KMS-11 (cell line): ENCODE measurements around the gene KITLG.

Experiments
- H2AFZ ChIP-seq: fragments of 200-600 bp; sonication (generic); 2 replicates; pipeline ENCODE4 v1.6.1; 2016; ENCODE audit warnings: antibody characterized with exemption, mixed run types, low read depth
- H3K27ac ChIP-seq: fragments of 200-600 bp; sonication (generic); 2 replicates; pipeline ENCODE4 v1.6.1; 2016; ENCODE audit warnings: mild to moderate bottlenecking, mixed run types
- H3K27me3 ChIP-seq: fragments of 200-600 bp; sonication (generic); 2 replicates; pipeline ENCODE4 v1.6.1; 2017; ENCODE audit warnings: mild to moderate bottlenecking, low read depth, mixed run types, moderate library complexity; ENCODE audit not compliant: insufficient read depth
- H3K36me3 ChIP-seq: fragments of 200-600 bp; sonication (generic); 2 replicates; pipeline ENCODE4 v1.6.1; 2017; ENCODE audit warnings: mild to moderate bottlenecking, mixed run types; ENCODE audit not compliant: insufficient read depth
- H3K4me1 ChIP-seq: fragments of 200-600 bp; sonication (generic); 2 replicates; pipeline ENCODE4 v1.6.1; 2016; ENCODE audit warnings: mild to moderate bottlenecking, low read depth, mixed run types; ENCODE audit not compliant: poor library complexity, severe bottlenecking
- H3K4me2 ChIP-seq: fragments of 200-600 bp; sonication (generic); 2 replicates; pipeline ENCODE4 v1.7.0; 2016; ENCODE audit warnings: mild to moderate bottlenecking, mixed run types
- H3K4me3 ChIP-seq: fragments of 200-600 bp; sonication (generic); IDR thresholded peaks from 2 replicates; pipeline ENCODE4 v1.6.1; 2017; ENCODE audit warnings: low read depth, low read length, mixed read lengths; ENCODE audit not compliant: insufficient read depth
- H3K79me2 ChIP-seq: fragments of 200-600 bp; sonication (generic); 2 replicates; pipeline ENCODE4 v1.6.1; 2016; ENCODE audit warnings: low read depth, mixed run types; ENCODE audit not compliant: insufficient read depth
- H3K9ac ChIP-seq: fragments of 200-600 bp; sonication (generic); 2 replicates; pipeline ENCODE4 v1.6.1; 2016; ENCODE audit warnings: mild to moderate bottlenecking, mixed run types
- H4K20me1 ChIP-seq: fragments of 200-600 bp; sonication (generic); 2 replicates; pipeline ENCODE4 v1.6.1; 2016; ENCODE audit warnings: mild to moderate bottlenecking, mixed run types; ENCODE audit not compliant: insufficient read depth
- CTCF ChIP-seq: fragments of 200-600 bp; sonication (generic); conservative IDR thresholded peaks from 2 replicates; pipeline ENCODE4 v1.6.1; 2017; ENCODE audit warnings: low read depth, mild to moderate bottlenecking, antibody characterized with exemption, low read length, moderate library complexity, mixed read lengths

KITLG gene

GRCh38 chr12:88507270-88507669 is 73.0 kb downstream of the KITLG start:
- no peak for TF ChIP-seq CTCF

GRCh38 chr12:88505696-88506095 is 74.6 kb downstream of the KITLG start:
- no peaks in the 10 kb centered on the region for H3K27me3 ChIP-seq
- TF ChIP-seq CTCF = no peak
- no peak overlapping the region for H3K9ac ChIP-seq
- no peaks in the 10 kb centered on the region for H3K36me3 ChIP-seq
- no peaks in the 10 kb centered on the region for H4K20me1 ChIP-seq
- no peaks in the 10 kb centered on the region for H3K79me2 ChIP-seq
- no peak overlapping the region for H3K27ac ChIP-seq
- no peak overlapping the region for H3K4me3 ChIP-seq
- H3K4me2 ChIP-seq = no peak overlapping the region
- peaks cover 7% of the 10 kb centered on the region for H3K4me1 ChIP-seq
- no peak overlapping the region for H2AFZ ChIP-seq

More at GRCh38 chr12:88507270-88507669, 73.0 kb downstream of the KITLG start:
- no peak overlapping the region for H3K4me2 ChIP-seq
- no peak overlapping the region for H3K9ac ChIP-seq
- H3K79me2 ChIP-seq = no peaks in the 10 kb centered on the region
- peaks cover 7% of the 10 kb centered on the region for H3K4me1 ChIP-seq
- H3K36me3 ChIP-seq = no peaks in the 10 kb centered on the region
- no peak overlapping the region for H3K4me3 ChIP-seq
- H2AFZ ChIP-seq = no peak overlapping the region
- H3K27ac ChIP-seq = no peak overlapping the region
- no peaks in the 10 kb centered on the region for H4K20me1 ChIP-seq
- H3K27me3 ChIP-seq = no peaks in the 10 kb centered on the region

GRCh38 chr12:88503281-88503703 is 77.0 kb downstream of the KITLG start:
- Histone ChIP-seq H3K27me3 (no peaks in the 10 kb centered on the region), H4K20me1 (no peaks in the 10 kb centered on the region), H3K4me3 (no peak overlapping the region), H2AFZ (no peak overlapping the region), H3K4me2 (no peak overlapping the region), H3K9ac (no peak overlapping the region), H3K36me3 (no peaks in the 10 kb centered on the region), H3K27ac (no peak overlapping the region), H3K79me2 (no peaks in the 10 kb centered on the region), H3K4me1 (peaks cover 7% of the 10 kb centered on the region)
- no peak for TF ChIP-seq CTCF

GRCh38 chr12:88501972-88502938 is 78.0 kb downstream of the KITLG start:
- H3K27ac ChIP-seq = no peak overlapping the region
- no peaks in the 10 kb centered on the region for H3K79me2 ChIP-seq
- H3K4me1 ChIP-seq = peaks cover 7% of the 10 kb centered on the region

More at GRCh38 chr12:88501972-88502938, 78.0 kb downstream of the KITLG start:
- no peaks in the 10 kb centered on the region for H4K20me1 ChIP-seq
- no peak overlapping the region for H3K4me3 ChIP-seq
- no peaks in the 10 kb centered on the region for H3K36me3 ChIP-seq
- TF ChIP-seq CTCF = no peak
- no peak overlapping the region for H3K9ac ChIP-seq
- H2AFZ ChIP-seq = no peak overlapping the region
- H3K27me3 ChIP-seq = no peaks in the 10 kb centered on the region
- no peak overlapping the region for H3K4me2 ChIP-seq
